GM23338 (cell line): Measurements from ENCODE around the gene MRPL1. TPM values are rescaled to one million over a fixed set of nuclear protein-coding genes. Genes with fewer than 3 reads are reported as not detected.

Experiments
- ATAC-seq: fragments of 200-7000 bp; cut with Tn5 transposase; 3 replicates; pipeline ENCODE4 v1.9.1; 2020
- DNase-seq: peaks from one replicate; pipeline ENCODE4 v3.0.0-alpha.2; 2015; ENCODE audit warnings: low spot score
- H2AFZ ChIP-seq: fragments of 200-600 bp; sonication (generic); 2 replicates; pipeline ENCODE4 v1.8.0; 2016; ENCODE audit warnings: antibody characterized with exemption, mild to moderate bottlenecking, moderate library complexity
- H3F3A ChIP-seq: fragments of 200-600 bp; sonication (generic); replicated peaks from 2 replicates; pipeline ENCODE4 v1.8.0; 2017; ENCODE audit warnings: antibody characterized with exemption, mixed run types, low read depth
- H3K27ac ChIP-seq: fragments of 200-600 bp; sonication (generic); 2 replicates; pipeline ENCODE4 v1.6.1; 2016; ENCODE audit warnings: low read depth
- H3K27me3 ChIP-seq: fragments of 200-600 bp; sonication (generic); 2 replicates; pipeline ENCODE4 v1.8.0; 2016; ENCODE audit warnings: mild to moderate bottlenecking, mixed run types, moderate library complexity; ENCODE audit not compliant: insufficient read depth
- H3K36me3 ChIP-seq: fragments of 200-600 bp; sonication (generic); 2 replicates; pipeline ENCODE4 v1.8.0; 2016; ENCODE audit warnings: mild to moderate bottlenecking; ENCODE audit not compliant: insufficient read depth
- H3K4me1 ChIP-seq: fragments of 200-600 bp; sonication (generic); 2 replicates; pipeline ENCODE4 v1.8.0; 2016; ENCODE audit warnings: mild to moderate bottlenecking, moderate library complexity; ENCODE audit not compliant: insufficient read depth
- H3K4me2 ChIP-seq: fragments of 200-600 bp; sonication (generic); 2 replicates; pipeline ENCODE4 v1.7.1; 2017; ENCODE audit warnings: mixed run types
- H3K4me3 ChIP-seq: fragments of 200-600 bp; sonication (generic); 2 replicates; pipeline ENCODE4 v1.6.1; 2016; ENCODE audit warnings: mixed run types
- H3K79me2 ChIP-seq: fragments of 200-600 bp; sonication (generic); replicated peaks from 2 replicates; pipeline ENCODE4 v1.8.0; 2017; ENCODE audit warnings: mild to moderate bottlenecking; ENCODE audit not compliant: insufficient read depth
- H3K9me2 ChIP-seq: fragments of 200-600 bp; sonication (generic); 2 replicates; pipeline ENCODE4 v1.8.0; 2017; ENCODE audit not compliant: insufficient read depth
- H4K20me1 ChIP-seq: fragments of 200-600 bp; sonication (generic); replicated peaks from 2 replicates; pipeline ENCODE4 v1.8.0; 2017; ENCODE audit warnings: mild to moderate bottlenecking; ENCODE audit not compliant: insufficient read depth
- H3K27ac Mint-ChIP-seq: 2 replicates; pipeline ENCODE4 v1.8.0; 2020; ENCODE audit warnings: inconsistent platforms, mild to moderate bottlenecking, moderate library complexity, mixed read lengths
- H3K27me3 Mint-ChIP-seq: 3 replicates; pipeline ENCODE4 v1.8.0; 2022; ENCODE audit warnings: low read depth, mild to moderate bottlenecking, moderate library complexity, mixed read lengths, inconsistent platforms; ENCODE audit not compliant: insufficient read depth, poor library complexity
- H3K36me3 Mint-ChIP-seq: 3 replicates; pipeline ENCODE4 v1.8.0; 2021; ENCODE audit warnings: low read depth, mild to moderate bottlenecking, inconsistent platforms, moderate library complexity, mixed read lengths
- H3K4me1 Mint-ChIP-seq: 3 replicates; pipeline ENCODE4 v1.8.0; 2020; ENCODE audit warnings: mild to moderate bottlenecking, inconsistent platforms, mixed read lengths
- H3K4me3 Mint-ChIP-seq: 3 replicates; pipeline ENCODE4 v1.8.0; 2021; ENCODE audit warnings: moderate library complexity, mild to moderate bottlenecking, inconsistent platforms, mixed read lengths
- H3K9me3 Mint-ChIP-seq: 3 replicates; pipeline ENCODE4 v1.8.0; 2020; ENCODE audit warnings: moderate library complexity, mild to moderate bottlenecking, inconsistent platforms, mixed read lengths
- CREB1 ChIP-seq: fragments of 250-450 bp; sonication (Bioruptor Pico); IDR thresholded peaks from 2 replicates; pipeline ENCODE4 v1.5.0; 2020; ENCODE audit warnings: low read depth, mild to moderate bottlenecking, moderate library complexity
- ETS1 ChIP-seq: IDR thresholded peaks from 2 replicates; pipeline ENCODE4 v1.6.1; 2016; ENCODE audit warnings: antibody characterized with exemption
- EZH2 ChIP-seq: fragments of 200-600 bp; sonication (generic); IDR thresholded peaks from one replicate; pipeline ENCODE4 v1.8.0; 2017; ENCODE audit warnings: antibody characterized with exemption, mild to moderate bottlenecking, low read depth; ENCODE audit not compliant: unreplicated experiment
- EZH2phosphoT487 ChIP-seq: fragments of 200-600 bp; sonication (generic); IDR thresholded peaks from one replicate; pipeline ENCODE4 v1.8.1; 2018; ENCODE audit warnings: antibody characterized with exemption; ENCODE audit not compliant: unreplicated experiment
- JUNB ChIP-seq: IDR thresholded peaks from one replicate; pipeline ENCODE4 v1.6.1; 2016; ENCODE audit warnings: antibody characterized with exemption; ENCODE audit not compliant: unreplicated experiment
- NANOG ChIP-seq: IDR thresholded peaks from 2 replicates; pipeline ENCODE4 v1.6.1; 2016; ENCODE audit warnings: antibody characterized with exemption, borderline replicate concordance
- POLR2AphosphoS5 ChIP-seq: IDR thresholded peaks from 2 replicates; pipeline ENCODE4 v1.6.1; 2016; ENCODE audit warnings: antibody characterized with exemption, low read depth
- STAT1 ChIP-seq: IDR thresholded peaks from one replicate; pipeline ENCODE4 v1.6.1; 2016; ENCODE audit warnings: antibody characterized with exemption; ENCODE audit not compliant: unreplicated experiment
- ZNF114 ChIP-seq: fragments of 250-450 bp; sonication (Bioruptor Pico); IDR thresholded peaks from 2 replicates; pipeline ENCODE4 v1.5.0; 2020; ENCODE audit warnings: mild to moderate bottlenecking, moderate library complexity
- ZNF331 ChIP-seq: fragments of 250-450 bp; sonication (Bioruptor Pico); IDR thresholded peaks from 2 replicates; pipeline ENCODE4 v1.5.0; 2020; ENCODE audit warnings: low read depth, mild to moderate bottlenecking, moderate library complexity
- polyA plus RNA-seq: library from polyadenylated mRNA; unstranded; fragments of >200 nt; fragmentation: Nextera tagmentation; extraction: Ambion mirVana; gene quantifications from 2 replicates; pipeline ENCODE4 v1.2.1, GENCODE V29; 2016
- total RNA-seq: library from RNA; depleted of rRNA; stranded (reverse); fragments of >200 nt; shearing (Covaris generic); gene quantifications from 2 replicates; pipeline ENCODE4 v1.2.3, GENCODE V29; 2014
- TF ChIP-seq, protein P1 (sequence below): fragments of 250-450 bp; sonication (Bioruptor Pico); IDR thresholded peaks from 2 replicates; pipeline ENCODE4 v1.5.0; 2020; ENCODE audit warnings: mild to moderate bottlenecking, moderate library complexity
- TF ChIP-seq, protein P2 (sequence below), 2 experiments: fragments of 200-600 bp in 1 of 2; sonication (generic) in 1 of 2; conservative IDR thresholded peaks; 2 replicates each; pipeline versions ENCODE4 v1.5.1 to v1.6.1; 2016 to 2017; ENCODE audit warnings: antibody characterized with exemption in 2 of 2, low read depth in 2 of 2, mild to moderate bottlenecking in 2 of 2, moderate library complexity in 1 of 2
- TF ChIP-seq, protein P3 (sequence below): IDR thresholded peaks from one replicate; pipeline ENCODE4 v1.6.1; 2018; ENCODE audit warnings: antibody characterized with exemption; ENCODE audit not compliant: unreplicated experiment

Gene MRPL1
- total and polyA plus RNA-seq, 2 experiments from 2014 or later: 29.2 to 46.5 TPM

DNA sequence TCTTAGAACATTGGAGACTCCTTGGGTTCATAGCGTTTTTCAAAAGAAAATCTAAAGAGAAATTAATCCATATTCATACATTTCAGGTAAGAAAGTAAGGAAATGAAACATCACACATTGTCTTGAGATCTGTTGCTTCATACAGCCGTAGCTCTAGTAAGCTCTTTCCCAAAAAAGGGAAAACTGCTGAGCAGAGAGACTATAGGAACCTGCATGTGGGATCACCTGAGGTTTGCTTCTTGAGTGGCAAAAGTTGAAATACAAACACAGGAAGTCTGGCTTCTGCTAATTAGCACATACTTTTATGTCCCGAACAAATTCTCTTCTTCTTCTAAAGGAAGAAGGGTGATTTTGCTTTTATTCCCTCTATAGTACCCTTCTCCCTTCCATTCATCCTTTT, 57.7 kb downstream of the MRPL1 start:
- Mint-ChIP-seq H3K36me3 (peaks cover 14% of the 10 kb centered on the region; the same call in 2 of the 3 replicates), H3K4me3 (no peak overlapping the region), H3K27ac (peak overlapping the region; percentile 79; the same call in 1 of the 2 replicates), H3K9me3 (no peaks in the 10 kb centered on the region; the same call in 2 of the 3 replicates), H3K4me1 (peaks cover 6% of the 10 kb centered on the region; the same call in 2 of the 3 replicates), H3K27me3 (no peaks in the 10 kb centered on the region)
- no peaks in the 10 kb centered on the region for H3F3A ChIP-seq
- no peak overlapping the region for H2AFZ ChIP-seq
- H3K9me2 ChIP-seq: no peaks in the 10 kb centered on the region
- ATAC-seq (no peak), DNase-seq (peak; percentile 15)
- no peak overlapping the region for H3K4me3 ChIP-seq
- H4K20me1 ChIP-seq: no peaks in the 10 kb centered on the region
- H3K4me1 ChIP-seq: no peaks in the 10 kb centered on the region
- H3K79me2 ChIP-seq: no peaks in the 10 kb centered on the region
- TF ChIP-seq NANOG (no peak), JUNB (no peak), ETS1 (no peak), EZH2 (no peak), ZNF114 (CRISPR knock-in tag) (no peak), EZH2phosphoT487 (no peak), ZNF331 (CRISPR knock-in tag) (no peak), STAT1 (no peak), CREB1 (CRISPR knock-in tag) (no peak), POLR2AphosphoS5 (no peak)
- TF ChIP-seq, protein P1, sequence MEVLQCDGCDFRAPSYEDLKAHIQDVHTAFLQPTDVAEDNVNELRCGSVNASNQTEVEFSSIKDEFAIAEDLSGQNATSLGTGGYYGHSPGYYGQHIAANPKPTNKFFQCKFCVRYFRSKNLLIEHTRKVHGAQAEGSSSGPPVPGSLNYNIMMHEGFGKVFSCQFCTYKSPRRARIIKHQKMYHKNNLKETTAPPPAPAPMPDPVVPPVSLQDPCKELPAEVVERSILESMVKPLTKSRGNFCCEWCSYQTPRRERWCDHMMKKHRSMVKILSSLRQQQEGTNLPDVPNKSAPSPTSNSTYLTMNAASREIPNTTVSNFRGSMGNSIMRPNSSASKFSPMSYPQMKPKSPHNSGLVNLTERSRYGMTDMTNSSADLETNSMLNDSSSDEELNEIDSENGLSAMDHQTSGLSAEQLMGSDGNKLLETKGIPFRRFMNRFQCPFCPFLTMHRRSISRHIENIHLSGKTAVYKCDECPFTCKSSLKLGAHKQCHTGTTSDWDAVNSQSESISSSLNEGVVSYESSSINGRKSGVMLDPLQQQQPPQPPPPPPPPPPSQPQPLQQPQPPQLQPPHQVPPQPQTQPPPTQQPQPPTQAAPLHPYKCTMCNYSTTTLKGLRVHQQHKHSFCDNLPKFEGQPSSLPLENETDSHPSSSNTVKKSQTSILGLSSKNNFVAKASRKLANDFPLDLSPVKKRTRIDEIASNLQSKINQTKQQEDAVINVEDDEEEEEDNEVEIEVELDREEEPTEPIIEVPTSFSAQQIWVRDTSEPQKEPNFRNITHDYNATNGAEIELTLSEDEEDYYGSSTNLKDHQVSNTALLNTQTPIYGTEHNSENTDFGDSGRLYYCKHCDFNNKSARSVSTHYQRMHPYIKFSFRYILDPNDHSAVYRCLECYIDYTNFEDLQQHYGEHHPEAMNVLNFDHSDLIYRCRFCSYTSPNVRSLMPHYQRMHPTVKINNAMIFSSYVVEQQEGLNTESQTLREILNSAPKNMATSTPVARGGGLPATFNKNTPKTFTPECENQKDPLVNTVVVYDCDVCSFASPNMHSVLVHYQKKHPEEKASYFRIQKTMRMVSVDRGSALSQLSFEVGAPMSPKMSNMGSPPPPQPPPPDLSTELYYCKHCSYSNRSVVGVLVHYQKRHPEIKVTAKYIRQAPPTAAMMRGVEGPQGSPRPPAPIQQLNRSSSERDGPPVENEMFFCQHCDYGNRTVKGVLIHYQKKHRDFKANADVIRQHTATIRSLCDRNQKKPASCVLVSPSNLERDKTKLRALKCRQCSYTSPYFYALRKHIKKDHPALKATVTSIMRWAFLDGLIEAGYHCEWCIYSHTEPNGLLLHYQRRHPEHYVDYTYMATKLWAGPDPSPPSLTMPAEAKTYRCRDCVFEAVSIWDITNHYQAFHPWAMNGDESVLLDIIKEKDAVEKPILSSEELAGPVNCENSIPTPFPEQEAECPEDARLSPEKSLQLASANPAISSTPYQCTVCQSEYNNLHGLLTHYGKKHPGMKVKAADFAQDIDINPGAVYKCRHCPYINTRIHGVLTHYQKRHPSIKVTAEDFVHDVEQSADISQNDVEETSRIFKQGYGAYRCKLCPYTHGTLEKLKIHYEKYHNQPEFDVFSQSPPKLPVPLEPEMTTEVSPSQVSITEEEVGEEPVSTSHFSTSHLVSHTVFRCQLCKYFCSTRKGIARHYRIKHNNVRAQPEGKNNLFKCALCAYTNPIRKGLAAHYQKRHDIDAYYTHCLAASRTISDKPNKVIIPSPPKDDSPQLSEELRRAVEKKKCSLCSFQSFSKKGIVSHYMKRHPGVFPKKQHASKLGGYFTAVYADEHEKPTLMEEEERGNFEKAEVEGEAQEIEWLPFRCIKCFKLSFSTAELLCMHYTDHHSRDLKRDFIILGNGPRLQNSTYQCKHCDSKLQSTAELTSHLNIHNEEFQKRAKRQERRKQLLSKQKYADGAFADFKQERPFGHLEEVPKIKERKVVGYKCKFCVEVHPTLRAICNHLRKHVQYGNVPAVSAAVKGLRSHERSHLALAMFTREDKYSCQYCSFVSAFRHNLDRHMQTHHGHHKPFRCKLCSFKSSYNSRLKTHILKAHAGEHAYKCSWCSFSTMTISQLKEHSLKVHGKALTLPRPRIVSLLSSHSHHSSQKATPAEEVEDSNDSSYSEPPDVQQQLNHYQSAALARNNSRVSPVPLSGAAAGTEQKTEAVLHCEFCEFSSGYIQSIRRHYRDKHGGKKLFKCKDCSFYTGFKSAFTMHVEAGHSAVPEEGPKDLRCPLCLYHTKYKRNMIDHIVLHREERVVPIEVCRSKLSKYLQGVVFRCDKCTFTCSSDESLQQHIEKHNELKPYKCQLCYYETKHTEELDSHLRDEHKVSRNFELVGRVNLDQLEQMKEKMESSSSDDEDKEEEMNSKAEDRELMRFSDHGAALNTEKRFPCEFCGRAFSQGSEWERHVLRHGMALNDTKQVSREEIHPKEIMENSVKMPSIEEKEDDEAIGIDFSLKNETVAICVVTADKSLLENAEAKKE (CRISPR knock-in tag): no peak
- TF ChIP-seq, protein P2, sequence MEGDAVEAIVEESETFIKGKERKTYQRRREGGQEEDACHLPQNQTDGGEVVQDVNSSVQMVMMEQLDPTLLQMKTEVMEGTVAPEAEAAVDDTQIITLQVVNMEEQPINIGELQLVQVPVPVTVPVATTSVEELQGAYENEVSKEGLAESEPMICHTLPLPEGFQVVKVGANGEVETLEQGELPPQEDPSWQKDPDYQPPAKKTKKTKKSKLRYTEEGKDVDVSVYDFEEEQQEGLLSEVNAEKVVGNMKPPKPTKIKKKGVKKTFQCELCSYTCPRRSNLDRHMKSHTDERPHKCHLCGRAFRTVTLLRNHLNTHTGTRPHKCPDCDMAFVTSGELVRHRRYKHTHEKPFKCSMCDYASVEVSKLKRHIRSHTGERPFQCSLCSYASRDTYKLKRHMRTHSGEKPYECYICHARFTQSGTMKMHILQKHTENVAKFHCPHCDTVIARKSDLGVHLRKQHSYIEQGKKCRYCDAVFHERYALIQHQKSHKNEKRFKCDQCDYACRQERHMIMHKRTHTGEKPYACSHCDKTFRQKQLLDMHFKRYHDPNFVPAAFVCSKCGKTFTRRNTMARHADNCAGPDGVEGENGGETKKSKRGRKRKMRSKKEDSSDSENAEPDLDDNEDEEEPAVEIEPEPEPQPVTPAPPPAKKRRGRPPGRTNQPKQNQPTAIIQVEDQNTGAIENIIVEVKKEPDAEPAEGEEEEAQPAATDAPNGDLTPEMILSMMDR (conservative IDR thresholded peaks at IDR 0.05; ENCODE audit: low read depth in 2 of 2): no peak
- TF ChIP-seq, protein P3, sequence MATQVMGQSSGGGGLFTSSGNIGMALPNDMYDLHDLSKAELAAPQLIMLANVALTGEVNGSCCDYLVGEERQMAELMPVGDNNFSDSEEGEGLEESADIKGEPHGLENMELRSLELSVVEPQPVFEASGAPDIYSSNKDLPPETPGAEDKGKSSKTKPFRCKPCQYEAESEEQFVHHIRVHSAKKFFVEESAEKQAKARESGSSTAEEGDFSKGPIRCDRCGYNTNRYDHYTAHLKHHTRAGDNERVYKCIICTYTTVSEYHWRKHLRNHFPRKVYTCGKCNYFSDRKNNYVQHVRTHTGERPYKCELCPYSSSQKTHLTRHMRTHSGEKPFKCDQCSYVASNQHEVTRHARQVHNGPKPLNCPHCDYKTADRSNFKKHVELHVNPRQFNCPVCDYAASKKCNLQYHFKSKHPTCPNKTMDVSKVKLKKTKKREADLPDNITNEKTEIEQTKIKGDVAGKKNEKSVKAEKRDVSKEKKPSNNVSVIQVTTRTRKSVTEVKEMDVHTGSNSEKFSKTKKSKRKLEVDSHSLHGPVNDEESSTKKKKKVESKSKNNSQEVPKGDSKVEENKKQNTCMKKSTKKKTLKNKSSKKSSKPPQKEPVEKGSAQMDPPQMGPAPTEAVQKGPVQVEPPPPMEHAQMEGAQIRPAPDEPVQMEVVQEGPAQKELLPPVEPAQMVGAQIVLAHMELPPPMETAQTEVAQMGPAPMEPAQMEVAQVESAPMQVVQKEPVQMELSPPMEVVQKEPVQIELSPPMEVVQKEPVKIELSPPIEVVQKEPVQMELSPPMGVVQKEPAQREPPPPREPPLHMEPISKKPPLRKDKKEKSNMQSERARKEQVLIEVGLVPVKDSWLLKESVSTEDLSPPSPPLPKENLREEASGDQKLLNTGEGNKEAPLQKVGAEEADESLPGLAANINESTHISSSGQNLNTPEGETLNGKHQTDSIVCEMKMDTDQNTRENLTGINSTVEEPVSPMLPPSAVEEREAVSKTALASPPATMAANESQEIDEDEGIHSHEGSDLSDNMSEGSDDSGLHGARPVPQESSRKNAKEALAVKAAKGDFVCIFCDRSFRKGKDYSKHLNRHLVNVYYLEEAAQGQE: no peak
- H3K27ac ChIP-seq: peak overlapping the region; percentile 11; the same call in 1 of the 2 replicates
- no peaks in the 10 kb centered on the region for H3K36me3 ChIP-seq
- H3K27me3 ChIP-seq: no peaks in the 10 kb centered on the region
- H3K4me2 ChIP-seq: no peak overlapping the region
